Measurements from ENCODE around the gene KMT2C. TPM values are rescaled to one million over a fixed set of nuclear protein-coding genes. Genes with fewer than 3 reads are reported as not detected.

Gene KMT2C
- total RNA-seq, 1 donor = 36.2 TPM

DNA sequence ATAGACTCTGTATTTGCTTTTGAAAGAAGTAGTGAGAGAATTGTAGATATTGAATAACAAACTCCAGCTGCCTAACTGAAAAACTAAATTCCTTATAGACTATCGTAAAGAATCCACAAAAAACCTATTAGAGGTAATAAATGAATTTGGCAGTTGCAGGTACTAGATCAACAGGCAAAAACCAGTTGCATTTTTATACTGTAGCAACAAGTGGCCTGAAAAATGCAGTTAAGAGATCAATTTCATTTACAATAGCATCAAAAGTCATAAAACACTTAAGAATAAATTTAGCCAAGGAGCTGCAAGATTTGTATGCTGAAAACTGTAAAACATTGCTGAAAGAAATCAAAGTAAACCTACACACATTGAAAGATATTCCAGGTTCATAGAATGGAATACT is 340.0 kb downstream of the KMT2C start:
- TF ChIP-seq, protein P1, sequence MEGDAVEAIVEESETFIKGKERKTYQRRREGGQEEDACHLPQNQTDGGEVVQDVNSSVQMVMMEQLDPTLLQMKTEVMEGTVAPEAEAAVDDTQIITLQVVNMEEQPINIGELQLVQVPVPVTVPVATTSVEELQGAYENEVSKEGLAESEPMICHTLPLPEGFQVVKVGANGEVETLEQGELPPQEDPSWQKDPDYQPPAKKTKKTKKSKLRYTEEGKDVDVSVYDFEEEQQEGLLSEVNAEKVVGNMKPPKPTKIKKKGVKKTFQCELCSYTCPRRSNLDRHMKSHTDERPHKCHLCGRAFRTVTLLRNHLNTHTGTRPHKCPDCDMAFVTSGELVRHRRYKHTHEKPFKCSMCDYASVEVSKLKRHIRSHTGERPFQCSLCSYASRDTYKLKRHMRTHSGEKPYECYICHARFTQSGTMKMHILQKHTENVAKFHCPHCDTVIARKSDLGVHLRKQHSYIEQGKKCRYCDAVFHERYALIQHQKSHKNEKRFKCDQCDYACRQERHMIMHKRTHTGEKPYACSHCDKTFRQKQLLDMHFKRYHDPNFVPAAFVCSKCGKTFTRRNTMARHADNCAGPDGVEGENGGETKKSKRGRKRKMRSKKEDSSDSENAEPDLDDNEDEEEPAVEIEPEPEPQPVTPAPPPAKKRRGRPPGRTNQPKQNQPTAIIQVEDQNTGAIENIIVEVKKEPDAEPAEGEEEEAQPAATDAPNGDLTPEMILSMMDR (IDR thresholded peaks at IDR 0.05; ENCODE audit: extremely low read depth, low read depth, low read length) = no peak
- no peak for DNase-seq (ENCODE audit: insufficient read length, low spot score, missing footprints)
- Histone ChIP-seq H3K4me1 (ENCODE audit: insufficient read depth, low read length) (no peaks in the 10 kb centered on the region), H3K4me3 (ENCODE audit: insufficient read depth, low read length) (no peak overlapping the region), H3K27ac (ENCODE audit: low read depth, low read length) (no peak overlapping the region), H4K20me1 (ENCODE audit: insufficient read depth, low read length) (peaks cover 3% of the 10 kb centered on the region), H3K4me2 (ENCODE audit: insufficient read depth, low read length) (no peak overlapping the region), H2AFZ (ENCODE audit: low read length) (no peak overlapping the region), H3K9me3 (ENCODE audit: low read depth, low read length) (no peaks in the 10 kb centered on the region), H3K36me3 (ENCODE audit: insufficient read depth, low read length) (peaks cover 2% of the 10 kb centered on the region), H3K27me3 (ENCODE audit: insufficient read depth, low read length) (no peaks in the 10 kb centered on the region), H3K79me2 (ENCODE audit: insufficient read depth, low read length) (peaks cover 6% of the 10 kb centered on the region)

DNA sequence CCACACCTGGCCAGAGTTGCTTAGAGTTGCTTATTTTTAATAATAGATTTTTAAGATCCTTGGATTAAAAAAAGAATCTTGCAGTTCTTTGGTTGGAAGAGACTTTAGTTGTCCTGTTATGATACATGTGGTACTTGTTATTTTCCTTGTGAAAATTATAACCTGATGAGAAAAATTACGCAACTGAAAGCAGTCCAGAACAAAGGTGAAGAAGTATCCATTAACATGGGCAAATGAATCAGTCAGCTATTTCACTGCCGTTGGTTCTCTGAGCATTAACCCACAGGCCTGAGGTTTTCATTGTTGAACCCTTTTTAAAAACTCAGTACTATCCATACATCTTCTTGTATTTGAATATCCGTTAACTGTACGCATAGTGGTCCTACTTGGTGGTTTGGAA is 342.1 kb downstream of the KMT2C start:
- Histone ChIP-seq H3K4me1 (ENCODE audit: insufficient read depth, low read length) (no peaks in the 10 kb centered on the region), H3K36me3 (ENCODE audit: insufficient read depth, low read length) (no peaks in the 10 kb centered on the region), H3K4me3 (ENCODE audit: insufficient read depth, low read length) (no peak overlapping the region), H3K27me3 (ENCODE audit: insufficient read depth, low read length) (no peaks in the 10 kb centered on the region), H2AFZ (ENCODE audit: low read length) (no peak overlapping the region), H3K4me2 (ENCODE audit: insufficient read depth, low read length) (no peak overlapping the region), H3K27ac (ENCODE audit: low read depth, low read length) (no peak overlapping the region), H3K79me2 (ENCODE audit: insufficient read depth, low read length) (peaks cover 6% of the 10 kb centered on the region), H3K9me3 (ENCODE audit: low read depth, low read length) (peaks cover 3% of the 10 kb centered on the region), H4K20me1 (ENCODE audit: insufficient read depth, low read length) (peaks cover 6% of the 10 kb centered on the region)
- DNase-seq (ENCODE audit: insufficient read length, low spot score, missing footprints) = no peak
- TF ChIP-seq, protein P1 (IDR thresholded peaks at IDR 0.05; ENCODE audit: extremely low read depth, low read depth, low read length) = no peak

DNA sequence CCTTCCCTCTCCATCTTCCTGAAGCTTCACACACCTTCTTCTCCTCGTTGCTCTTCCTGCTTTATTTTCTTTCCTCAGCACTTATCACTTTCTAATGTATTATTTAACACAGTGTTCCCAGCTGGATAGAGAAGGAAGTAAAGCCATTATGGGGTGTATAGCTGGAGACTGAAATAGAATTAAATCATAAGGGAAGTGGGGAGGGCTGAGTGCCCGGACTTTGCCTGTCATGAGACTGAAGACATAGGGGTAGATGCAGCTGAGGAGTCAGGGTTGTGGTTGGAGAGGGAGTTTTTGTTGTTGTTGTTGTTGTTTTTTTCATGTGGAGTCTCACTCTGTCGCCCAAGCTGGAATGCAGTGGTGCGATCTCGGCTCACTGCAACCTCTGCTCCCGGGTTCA is 345.1 kb downstream of the KMT2C start:
- TF ChIP-seq, protein P1 (IDR thresholded peaks at IDR 0.05; ENCODE audit: extremely low read depth, low read depth, low read length) = no peak
- DNase-seq (ENCODE audit: insufficient read length, low spot score, missing footprints) = no peak
- Histone ChIP-seq H3K4me1 (ENCODE audit: insufficient read depth, low read length) (no peaks in the 10 kb centered on the region), H3K9me3 (ENCODE audit: low read depth, low read length) (peaks cover 3% of the 10 kb centered on the region), H3K4me2 (ENCODE audit: insufficient read depth, low read length) (no peak overlapping the region), H3K79me2 (ENCODE audit: insufficient read depth, low read length) (peaks cover 10% of the 10 kb centered on the region), H4K20me1 (ENCODE audit: insufficient read depth, low read length) (peaks cover 6% of the 10 kb centered on the region), H3K27ac (ENCODE audit: low read depth, low read length) (no peak overlapping the region), H3K27me3 (ENCODE audit: insufficient read depth, low read length) (no peaks in the 10 kb centered on the region), H3K4me3 (ENCODE audit: insufficient read depth, low read length) (no peak overlapping the region), H3K36me3 (ENCODE audit: insufficient read depth, low read length) (no peaks in the 10 kb centered on the region), H2AFZ (ENCODE audit: low read length) (no peak overlapping the region)

DNA sequence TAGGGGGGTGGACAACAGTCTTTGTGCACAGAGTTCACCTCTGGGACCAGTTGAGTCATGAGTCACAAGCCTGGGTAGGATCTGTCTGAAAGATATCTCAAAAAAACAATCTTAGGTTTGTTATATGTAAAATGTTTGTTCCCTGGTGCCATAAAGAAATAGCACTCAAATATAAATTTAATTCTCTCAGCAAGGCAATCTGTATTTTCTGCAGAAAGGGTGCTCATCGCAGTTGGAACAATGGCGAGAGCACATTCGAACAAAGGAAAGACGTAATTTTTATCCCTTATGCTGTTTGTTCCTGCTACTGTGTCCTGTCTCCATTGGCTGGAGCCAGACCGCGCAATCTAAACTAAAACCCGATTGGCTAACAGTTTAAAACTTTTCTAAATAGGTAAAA is 346.6 kb downstream of the KMT2C start:
- no peaks in the 10 kb centered on the region for H3K36me3 ChIP-seq (ENCODE audit: insufficient read depth, low read length)
- no peak overlapping the region for H3K27ac ChIP-seq (ENCODE audit: low read depth, low read length)
- H3K27me3 ChIP-seq (ENCODE audit: insufficient read depth, low read length) = no peaks in the 10 kb centered on the region
- H3K4me3 ChIP-seq (ENCODE audit: insufficient read depth, low read length) = no peak overlapping the region
- H2AFZ ChIP-seq (ENCODE audit: low read length) = no peak overlapping the region
- no peaks in the 10 kb centered on the region for H3K4me1 ChIP-seq (ENCODE audit: insufficient read depth, low read length)
- peaks cover 6% of the 10 kb centered on the region for H4K20me1 ChIP-seq (ENCODE audit: insufficient read depth, low read length)
- no peak for DNase-seq (ENCODE audit: insufficient read length, low spot score, missing footprints)
- H3K79me2 ChIP-seq (ENCODE audit: insufficient read depth, low read length) = peaks cover 15% of the 10 kb centered on the region
- TF ChIP-seq, protein P1 (IDR thresholded peaks at IDR 0.05; ENCODE audit: extremely low read depth, low read depth, low read length) = no peak
- H3K4me2 ChIP-seq (ENCODE audit: insufficient read depth, low read length) = no peak overlapping the region
- peaks cover 3% of the 10 kb centered on the region for H3K9me3 ChIP-seq (ENCODE audit: low read depth, low read length)
